ENCODE data around the gene AIFM3. TPM values are rescaled to one million over a fixed set of nuclear protein-coding genes. Genes with fewer than 3 reads are reported as not detected.
"Not testable (repeated sequence)": the region's sequence is repeated elsewhere in the genome, so short reads cannot be mapped to it uniquely, and the experiment has no call there.

The AIFM3 gene
- polyA plus RNA-seq, 12 donors: 0.19 to 0.65 (median 0.42) TPM; not detected in 2

GRCh38 chr22:20940186-20940651 lies 26.8 kb upstream of the AIFM3 start:
- no peak for DNase-seq

GRCh38 chr22:20940904-20941385 lies 26.1 kb upstream of the AIFM3 start:
- no peak for DNase-seq

GRCh38 chr22:20942203-20942902 lies 24.7 kb upstream of the AIFM3 start:
- not testable (repeated sequence) for DNase-seq

- DNase-seq: no peak
These were observed 23.7 kb upstream of the AIFM3 start for GRCh38 chr22:20943104-20943933.

GRCh38 chr22:20944042-20944441 lies 23.0 kb upstream of the AIFM3 start:
- DNase-seq: no peak

- no peak for DNase-seq
These were observed 21.5 kb upstream of the AIFM3 start for GRCh38 chr22:20945578-20945934.

- DNase-seq: no peak
These were observed 20.7 kb upstream of the AIFM3 start for GRCh38 chr22:20946080-20946986.

- no peak for DNase-seq
These were observed 20.1 kb upstream of the AIFM3 start for GRCh38 chr22:20946991-20947390.

- DNase-seq: no peak
These were observed 18.6 kb upstream of the AIFM3 start for GRCh38 chr22:20948450-20948849.

GRCh38 chr22:20948989-20949388 lies 18.1 kb upstream of the AIFM3 start:
- no peak for DNase-seq

GRCh38 chr22:20949698-20950183 lies 17.3 kb upstream of the AIFM3 start:
- no peak for DNase-seq

GRCh38 chr22:20951151-20951931 lies 15.7 kb upstream of the AIFM3 start:
- DNase-seq: no peak

GRCh38 chr22:20951932-20952380 lies 15.1 kb upstream of the AIFM3 start:
- no peak for DNase-seq

GRCh38 chr22:20952544-20953341 lies 14.3 kb upstream of the AIFM3 start:
- no peak for DNase-seq

GRCh38 chr22:20953342-20953608 lies 13.8 kb upstream of the AIFM3 start:
- DNase-seq: no peak

- DNase-seq: no peak
These were observed 13.2 kb upstream of the AIFM3 start for GRCh38 chr22:20953668-20954500.

- no peak for DNase-seq
These were observed 11.5 kb upstream of the AIFM3 start for GRCh38 chr22:20955548-20955947.

- DNase-seq: no peak
These were observed 10.6 kb upstream of the AIFM3 start for GRCh38 chr22:20956258-20957101.
